ENCODE results near the gene ELL2. TPM values are rescaled to one million over a fixed set of nuclear protein-coding genes. Genes with fewer than 3 reads are reported as not detected.

ELL2 gene
- total and polyA plus RNA-seq, 2 donors (not counting 1 experiment from before 2014, with no cell fraction given): 7.2 to 27.0 TPM

GRCh38 chr5:95925939-95926338, 35.7 kb downstream of the ELL2 start:
- H3K4me2 ChIP-seq (replicated peaks; ENCODE audit: low read depth, low read length, poor library complexity, severe bottlenecking): peak overlapping the region; percentile 11
- no peak overlapping the region for H3K9ac ChIP-seq (ENCODE audit: low read length)
- no peak overlapping the region for H2AFZ ChIP-seq (ENCODE audit: insufficient read depth, low read depth, low read length, poor library complexity, severe bottlenecking)
- H3K4me1 ChIP-seq (ENCODE audit: control insufficient read depth in 2 of 2, insufficient read depth in 2 of 2, low read length in 2 of 2): peaks cover 31 to 33% of the 10 kb centered on the region in 2 donors
- Mint-ChIP-seq H3K9me3 (ENCODE audit: insufficient read depth) (no peaks in the 10 kb centered on the region), H3K27me3 (no peaks in the 10 kb centered on the region), H3K4me3 (no peak overlapping the region), H3K27ac (no peak overlapping the region), H3K4me1 (peaks cover 45% of the 10 kb centered on the region)
- no peaks in the 10 kb centered on the region for H3K36me3 ChIP-seq (replicated peaks in 1 of 2; ENCODE audit: control extremely low read depth in 1 of 2, control insufficient read depth in 1 of 2, extremely low read depth in 1 of 2, insufficient read depth in 2 of 2, low read length in 1 of 2)
- no peaks in the 10 kb centered on the region for H3K9me3 ChIP-seq (ENCODE audit: control extremely low read depth in 1 of 3, control insufficient read depth in 2 of 3, insufficient read depth in 1 of 3, low read length in 2 of 3)
- TF ChIP-seq CTCF (IDR thresholded peaks at IDR 0.05) (no peak), EZH2 (IDR thresholded peaks at IDR 0.05; ENCODE audit: borderline replicate concordance, insufficient read depth, low read depth, low read length, poor library complexity, severe bottlenecking) (no peak)
- no peak for ATAC-seq (ENCODE audit: low read depth)
- CTCF ChIA-PET: interaction anchor here (0.7 to 0.9 kb wide), 2 partner anchors 34 to 410 kb away, joined by 3 to 4 read pairs; no protein-coding TSS in a partner anchor
- POLR2A ChIA-PET: no interaction called here
- no peak overlapping the region for H3K27ac ChIP-seq (ENCODE audit: low read length in 2 of 2)
- intact Hi-C loops (cut with micrococcal nuclease): loop anchor here (2.0 kb wide), 1 partner anchor 19 kb away; no protein-coding TSS in a partner anchor
- no peaks in the 10 kb centered on the region for H3K27me3 ChIP-seq (replicated peaks in 1 of 4; ENCODE audit: control extremely low read depth in 1 of 4, control insufficient read depth in 3 of 4, insufficient read depth in 4 of 4, low read length in 3 of 4)
- peaks cover 4% of the 10 kb centered on the region for H4K20me1 ChIP-seq (ENCODE audit: control insufficient read depth, insufficient read depth, low read length, poor library complexity, severe bottlenecking)
- DNase-seq: no peak
- H3K4me3 ChIP-seq (ENCODE audit: control extremely low read depth in 1 of 5, extremely low read depth in 1 of 5, insufficient read depth in 1 of 5, low read depth in 2 of 5, low read length in 4 of 5): no peak overlapping the region
- peaks cover 1% of the 10 kb centered on the region for H3K79me2 ChIP-seq (ENCODE audit: control insufficient read depth, insufficient read depth, low read length)

GRCh38 chr5:95925378-95925744, 36.3 kb downstream of the ELL2 start:
- no peak overlapping the region for H3K4me3 ChIP-seq (ENCODE audit: control extremely low read depth in 1 of 5, extremely low read depth in 1 of 5, insufficient read depth in 1 of 5, low read depth in 2 of 5, low read length in 4 of 5)
- Mint-ChIP-seq H3K27me3 (no peaks in the 10 kb centered on the region), H3K4me3 (no peak overlapping the region), H3K4me1 (peaks cover 49% of the 10 kb centered on the region), H3K27ac (no peak overlapping the region), H3K9me3 (ENCODE audit: insufficient read depth) (no peaks in the 10 kb centered on the region)
- H3K79me2 ChIP-seq (ENCODE audit: control insufficient read depth, insufficient read depth, low read length): no peaks in the 10 kb centered on the region
- DNase-seq (no peak), ATAC-seq (ENCODE audit: low read depth) (no peak)
- H3K36me3 ChIP-seq (replicated peaks in 1 of 2; ENCODE audit: control extremely low read depth in 1 of 2, control insufficient read depth in 1 of 2, extremely low read depth in 1 of 2, insufficient read depth in 2 of 2, low read length in 1 of 2): no peaks in the 10 kb centered on the region
- no peak for TF ChIP-seq EZH2 (IDR thresholded peaks at IDR 0.05; ENCODE audit: borderline replicate concordance, insufficient read depth, low read depth, low read length, poor library complexity, severe bottlenecking)
- no peak for TF ChIP-seq CTCF (IDR thresholded peaks at IDR 0.05)
- H2AFZ ChIP-seq (ENCODE audit: insufficient read depth, low read depth, low read length, poor library complexity, severe bottlenecking): no peak overlapping the region
- H4K20me1 ChIP-seq (ENCODE audit: control insufficient read depth, insufficient read depth, low read length, poor library complexity, severe bottlenecking): peaks cover 4% of the 10 kb centered on the region
- ChIA-PET CTCF (interaction anchor here (0.9 kb wide), 1 partner anchor 35 kb away, joined by 4 read pairs; no protein-coding TSS in a partner anchor), POLR2A (no interaction called here)
- intact Hi-C loops (cut with micrococcal nuclease): loop anchor here (2.0 kb wide), 1 partner anchor 19 kb away; no protein-coding TSS in a partner anchor
- H3K27ac ChIP-seq (ENCODE audit: low read length in 2 of 2): no peak overlapping the region
- no peak overlapping the region for H3K9ac ChIP-seq (ENCODE audit: low read length)
- H3K9me3 ChIP-seq (ENCODE audit: control extremely low read depth in 1 of 3, control insufficient read depth in 2 of 3, insufficient read depth in 1 of 3, low read length in 2 of 3): no peaks in the 10 kb centered on the region
- no peaks in the 10 kb centered on the region for H3K27me3 ChIP-seq (replicated peaks in 1 of 4; ENCODE audit: control extremely low read depth in 1 of 4, control insufficient read depth in 3 of 4, insufficient read depth in 4 of 4, low read length in 3 of 4)
- WGBS (ENCODE audit: insufficient coverage): 83% methylated on average over 1 of the region's 2 CpGs
- peaks cover 31 to 33% of the 10 kb centered on the region in 2 donors for H3K4me1 ChIP-seq (ENCODE audit: control insufficient read depth in 2 of 2, insufficient read depth in 2 of 2, low read length in 2 of 2)
- H3K4me2 ChIP-seq (replicated peaks; ENCODE audit: low read depth, low read length, poor library complexity, severe bottlenecking): no peak overlapping the region
